Neural cell (in vitro differentiated cells): ENCODE data around the gene GPRC5A. TPM values are rescaled to one million over a fixed set of nuclear protein-coding genes. Genes with fewer than 3 reads are reported as not detected.

Experiments used
- H2AFZ ChIP-seq: fragments of 200-600, 300-800 bp; sonication (generic), shearing (Covaris generic); 2 replicates; pipeline ENCODE4 v1.6.0; 2014; ENCODE audit warnings: low read depth, mild to moderate bottlenecking, antibody characterized with exemption, low read length, moderate library complexity
- H3F3A ChIP-seq: fragments of 200-600 bp; shearing (Covaris generic); 2 replicates; pipeline ENCODE4 v1.6.1; 2016; ENCODE audit warnings: mild to moderate bottlenecking, moderate library complexity, mixed read lengths, antibody characterized with exemption, low read length; ENCODE audit not compliant: insufficient read depth, poor library complexity, severe bottlenecking
- H3K27ac ChIP-seq: fragments of 200-600, 300-800 bp; sonication (generic), shearing (Covaris generic); 2 replicates; pipeline ENCODE4 v1.5.1; 2014; ENCODE audit warnings: mild to moderate bottlenecking, low read length, moderate library complexity
- H3K27me3 ChIP-seq: fragments of 300-800, 200-600 bp; sonication (generic), shearing (Covaris generic); 2 replicates; pipeline ENCODE4 v1.6.0; 2014; ENCODE audit warnings: mild to moderate bottlenecking, low read depth, low read length, moderate library complexity; ENCODE audit not compliant: insufficient read depth
- H3K36me3 ChIP-seq: fragments of 300-800, 200-600 bp; sonication (generic), shearing (Covaris generic); 2 replicates; pipeline ENCODE4 v1.5.1; 2014; ENCODE audit warnings: mild to moderate bottlenecking, antibody characterized with exemption, low read length, moderate library complexity; ENCODE audit not compliant: insufficient read depth
- H3K4me2 ChIP-seq: fragments of 300-800, 200-600 bp; sonication (generic), shearing (Covaris generic); 2 replicates; pipeline ENCODE4 v1.6.0; 2014; ENCODE audit warnings: mild to moderate bottlenecking, low read length
- H3K4me3 ChIP-seq: fragments of 300-800, 200-600 bp; sonication (generic), shearing (Covaris generic); 2 replicates; pipeline ENCODE4 v1.5.1; 2014; ENCODE audit warnings: mild to moderate bottlenecking, low read length, moderate library complexity
- H3K79me2 ChIP-seq: fragments of 200-600 bp; shearing (Covaris generic); replicated peaks from 2 replicates; pipeline ENCODE4 v1.6.0; 2014; ENCODE audit warnings: mild to moderate bottlenecking, low read length, moderate library complexity; ENCODE audit not compliant: insufficient read depth
- H3K9ac ChIP-seq: fragments of 300-800, 200-600 bp; sonication (generic), shearing (Covaris generic); 2 replicates; pipeline ENCODE4 v1.6.1; 2016; ENCODE audit warnings: mild to moderate bottlenecking, low read length, mixed read lengths
- H3K9me2 ChIP-seq: fragments of 200-600 bp; shearing (Covaris generic); 2 replicates; pipeline ENCODE4 v1.6.1; 2016; ENCODE audit warnings: mild to moderate bottlenecking, low read length, mixed read lengths; ENCODE audit not compliant: insufficient read depth
- H3K9me3 ChIP-seq: fragments of 200-600, 300-800 bp; sonication (generic), shearing (Covaris generic); 2 replicates; pipeline ENCODE4 v1.6.1; 2016; ENCODE audit warnings: mild to moderate bottlenecking, mixed run types, low read length, moderate library complexity, mixed read lengths
- H4K20me1 ChIP-seq: fragments of 200-600 bp; shearing (Covaris generic); 2 replicates; pipeline ENCODE4 v1.6.1; 2016; ENCODE audit warnings: mild to moderate bottlenecking, mixed run types; ENCODE audit not compliant: insufficient read depth
- CTCF ChIP-seq: fragments of 450-650 bp; IDR thresholded peaks from 2 replicates; pipeline ENCODE4 v1.5.1; 2014; ENCODE audit warnings: antibody characterized with exemption, mild to moderate bottlenecking, moderate library complexity; ENCODE audit not compliant: poor library complexity, severe bottlenecking
- EP300 ChIP-seq: fragments of 450-650 bp; conservative IDR thresholded peaks from 2 replicates; pipeline ENCODE4 v1.6.1; 2014; ENCODE audit warnings: antibody characterized with exemption, mild to moderate bottlenecking, moderate library complexity; ENCODE audit not compliant: poor library complexity, severe bottlenecking
- EZH2 ChIP-seq: fragments of 200-600, 300-800 bp; shearing (Covaris generic), sonication (generic); IDR thresholded peaks from 2 replicates; pipeline ENCODE4 v1.6.1; 2014; ENCODE audit warnings: antibody characterized with exemption, low read length, borderline replicate concordance, mild to moderate bottlenecking; ENCODE audit not compliant: insufficient read depth, poor library complexity, severe bottlenecking
- MXI1 ChIP-seq: fragments of 450-650 bp; conservative IDR thresholded peaks from 2 replicates; pipeline ENCODE4 v1.6.1; 2014; ENCODE audit warnings: antibody characterized with exemption, mild to moderate bottlenecking; ENCODE audit not compliant: poor library complexity, severe bottlenecking
- POLR2AphosphoS5 ChIP-seq: IDR thresholded peaks from 2 replicates; pipeline ENCODE4 v1.6.1; 2012
- RAD21 ChIP-seq: fragments of 450-650 bp; conservative IDR thresholded peaks from 2 replicates; pipeline ENCODE4 v1.6.1; 2014; ENCODE audit warnings: antibody characterized with exemption, mild to moderate bottlenecking, moderate library complexity
- REST ChIP-seq: IDR thresholded peaks from 2 replicates; pipeline ENCODE4 v1.6.1; 2012; ENCODE audit warnings: borderline replicate concordance
- SMC3 ChIP-seq: fragments of 450-650 bp; conservative IDR thresholded peaks from 2 replicates; pipeline ENCODE4 v1.6.1; 2014; ENCODE audit warnings: antibody characterized with exemption, mild to moderate bottlenecking, moderate library complexity; ENCODE audit not compliant: poor library complexity
- TAF1 ChIP-seq: IDR thresholded peaks from 2 replicates; pipeline ENCODE4 v1.6.1; 2012; ENCODE audit warnings: low read depth
- polyA plus RNA-seq: library from polyadenylated mRNA; depleted of rRNA; stranded (reverse); fragments of >200 nt; gene quantifications from 2 replicates; pipeline ENCODE4 v1.2.3, GENCODE V29; 2014

The GPRC5A gene
- polyA plus RNA-seq, 1 donor from 2014 or later, result 0.09 TPM

DNA sequence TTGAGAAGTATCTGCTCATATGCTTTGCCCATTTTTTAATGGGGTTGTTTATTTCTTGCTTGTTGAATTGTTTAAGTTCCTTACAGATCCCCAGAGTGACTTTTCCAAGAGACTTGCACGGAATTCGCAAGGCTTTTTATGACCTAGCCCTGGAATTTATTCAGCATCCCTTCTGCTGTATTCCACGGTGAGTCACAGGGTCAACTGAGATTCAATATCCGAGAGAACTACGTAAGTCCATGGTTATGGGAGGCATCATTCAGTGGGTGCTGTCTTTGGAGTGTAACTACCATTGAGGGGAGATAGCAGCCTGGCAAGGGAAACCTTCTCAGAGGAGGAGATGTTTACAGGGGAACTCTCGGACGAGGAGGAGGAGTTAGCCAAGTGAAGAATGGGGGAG is 20.9 kb upstream of the GPRC5A start:
- H3K9ac ChIP-seq, result no peak overlapping the region

DNA sequence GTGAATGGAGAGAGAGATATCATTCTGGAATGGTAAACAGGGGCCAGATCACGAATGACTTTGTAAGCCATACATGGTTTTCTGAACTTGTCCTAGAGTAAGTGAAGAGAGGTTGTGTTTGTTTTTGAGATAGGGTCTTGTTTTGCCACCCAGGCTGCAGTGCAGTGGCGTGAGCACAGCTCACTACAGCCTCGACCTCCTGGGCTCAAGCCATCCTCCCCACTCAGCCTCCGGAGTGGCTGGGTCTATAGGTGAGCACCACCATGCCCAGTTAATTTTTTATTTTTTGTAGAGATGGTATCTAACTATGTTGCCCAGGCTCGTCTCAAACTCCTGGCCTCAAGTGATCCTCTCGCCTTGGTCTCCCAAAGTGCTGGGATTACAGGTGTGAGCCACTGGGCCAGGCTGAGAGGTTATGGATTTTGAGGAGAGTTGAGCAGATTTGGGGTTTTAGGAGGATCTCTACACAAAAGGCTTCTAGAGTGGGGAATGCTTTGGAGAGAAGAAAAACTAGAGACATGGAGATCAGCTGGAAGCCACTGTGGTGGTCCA is 19.7 kb upstream of the GPRC5A start:
- Histone ChIP-seq H3K27me3 (no peaks in the 10 kb centered on the region), H3K9me3 (no peaks in the 10 kb centered on the region), H3K9ac (no peak overlapping the region), H3K36me3 (no peaks in the 10 kb centered on the region), H3K27ac (no peak overlapping the region), H3K4me2 (no peak overlapping the region), H3K4me3 (no peak overlapping the region), H3F3A (no peaks in the 10 kb centered on the region), H3K9me2 (no peaks in the 10 kb centered on the region), H3K79me2 (no peaks in the 10 kb centered on the region), H2AFZ (no peak overlapping the region), H4K20me1 (no peaks in the 10 kb centered on the region)
- TF ChIP-seq EZH2 (no peak), TAF1 (no peak), SMC3 (no peak), EP300 (no peak), RAD21 (no peak), REST (no peak)

More for the DNA sequence above, 20.9 kb upstream of the GPRC5A start:
- no peak for TF ChIP-seq EZH2
- TF ChIP-seq REST, result no peak
- no peak for TF ChIP-seq CTCF
- TF ChIP-seq RAD21, result no peak
- no peak for TF ChIP-seq POLR2AphosphoS5
- TF ChIP-seq TAF1, result no peak
- no peak for TF ChIP-seq SMC3
- no peak for TF ChIP-seq EP300
- no peak for TF ChIP-seq MXI1
- Histone ChIP-seq H3K79me2 (no peaks in the 10 kb centered on the region), H3K36me3 (no peaks in the 10 kb centered on the region), H3K9me3 (no peaks in the 10 kb centered on the region), H3K27ac (no peak overlapping the region), H3K27me3 (no peaks in the 10 kb centered on the region), H3K4me2 (no peak overlapping the region), H3K9me2 (no peaks in the 10 kb centered on the region), H2AFZ (no peak overlapping the region), H4K20me1 (no peaks in the 10 kb centered on the region), H3F3A (no peaks in the 10 kb centered on the region), H3K4me3 (no peak overlapping the region)
